GM18499 (cell line): Measurements from ENCODE around the gene ADO.
A peak's percentile ranks its signal among the peaks of the same experiment; 100 is the strongest.

Source experiments
- ATAC-seq: cut with Tn5 transposase; IDR thresholded peaks from one replicate; pipeline ENCODE4 v1.9.1; 2021; ENCODE audit warnings: moderate number of reproducible peaks; ENCODE audit not compliant: insufficient read depth, unreplicated experiment

The ADO gene

GRCh38 chr10:62790571-62790970 is 13.9 kb upstream of the ADO start:
- no peak for ATAC-seq

- ATAC-seq = no peak
Observed at GRCh38 chr10:62792261-62792660, 12.3 kb upstream of the ADO start.

GRCh38 chr10:62794306-62794705 is 10.2 kb upstream of the ADO start:
- no peak for ATAC-seq

GRCh38 chr10:62795100-62795499 is 9.4 kb upstream of the ADO start:
- ATAC-seq = no peak

- ATAC-seq = no peak
Observed at GRCh38 chr10:62795762-62796161, 8.8 kb upstream of the ADO start.

- no peak for ATAC-seq
Observed at GRCh38 chr10:62796896-62797295, 7.6 kb upstream of the ADO start.

- ATAC-seq = no peak
Observed at GRCh38 chr10:62801871-62802270, 2.6 kb upstream of the ADO start.

GRCh38 chr10:62803724-62804355 is 680 bp upstream of the ADO start:
- no peak for ATAC-seq

GRCh38 chr10:62805231-62806099 is 945 bp downstream of the ADO start:
- ATAC-seq = peak; percentile 12

- no peak for ATAC-seq
Observed at GRCh38 chr10:62806251-62806650, 1.7 kb downstream of the ADO start.

- ATAC-seq = no peak
Observed at GRCh38 chr10:62810156-62810902, 5.8 kb downstream of the ADO start.

- peak; percentile 42 for ATAC-seq
Observed at GRCh38 chr10:62811159-62811875, 6.8 kb downstream of the ADO start.

GRCh38 chr10:62812672-62813439 is 8.3 kb downstream of the ADO start:
- no peak for ATAC-seq

- no peak for ATAC-seq
Observed at GRCh38 chr10:62813453-62813852, 8.9 kb downstream of the ADO start.

GRCh38 chr10:62813981-62814380 is 9.5 kb downstream of the ADO start:
- no peak for ATAC-seq

GRCh38 chr10:62814756-62815380 is 10.3 kb downstream of the ADO start:
- ATAC-seq = no peak

- no peak for ATAC-seq
Observed at GRCh38 chr10:62815381-62816075, 11.0 kb downstream of the ADO start.

GRCh38 chr10:62816076-62816330 is 11.5 kb downstream of the ADO start:
- no peak for ATAC-seq
